Measurements from ENCODE around the gene FLVCR1. TPM values are rescaled to one million over a fixed set of nuclear protein-coding genes. Genes with fewer than 3 reads are reported as not detected.

Gene FLVCR1
- total RNA-seq, result 4.3 and 8.4 TPM in 2 replicates

GRCh38 chr1:212857992-212858460, at the start of gene FLVCR1:
TSS of gene FLVCR1 (plus strand) at chr1:212858275. CDS start at chr1:212858453, 178 bp downstream.

GRCh38 chr1:212847549-212847948, 10.5 kb upstream of the FLVCR1 start, which contains the start of gene SPATA45:
TSS of gene SPATA45 (minus strand) at chr1:212847649. CDS start at chr1:212836149, 11,500 bp downstream.

Small RNA genes lying within 50 kb of the gene (small RNA-seq; reads per million reads assigned to genes)
- gene AC104333.1, result not detected
- gene AC104333.2, result not detected

Other genes with a start within 250 kb of the FLVCR1 start
- gene ATF3, start 249.5 kb upstream of the FLVCR1 start, total RNA-seq, result 9.1 and 10.4 TPM in 2 replicates
- gene BATF3, start 158.4 kb upstream of the FLVCR1 start, total RNA-seq, result 1.1 and 1.8 TPM in 2 replicates
- 21.6 and 24.7 TPM in 2 replicates for gene NSL1, start 66.5 kb upstream of the FLVCR1 start, total RNA-seq
- gene TATDN3, start 66.4 kb upstream of the FLVCR1 start, total RNA-seq, result 11.7 and 13.5 TPM in 2 replicates
- not detected in 2 replicates for gene SPATA45, start 10.6 kb upstream of the FLVCR1 start, total RNA-seq
- gene VASH2, start 92.3 kb downstream of the FLVCR1 start, total RNA-seq, result not detected in 2 replicates
- 60.5 and 62.8 TPM in 2 replicates for gene ANGEL2, start 157.6 kb downstream of the FLVCR1 start, total RNA-seq
- gene RPS6KC1, start 193.0 kb downstream of the FLVCR1 start, total RNA-seq, result 31.7 and 37.6 TPM in 2 replicates

Measured in hair follicle dermal papilla cell (primary cell).